Dermis blood vessel endothelial cell (primary cell): ENCODE data around the gene PGA5. TPM values are rescaled to one million over a fixed set of nuclear protein-coding genes. Genes with fewer than 3 reads are reported as not detected.
A peak's percentile ranks its signal among the peaks of the same experiment; 100 is the strongest.

Source experiments
- DNase-seq: peaks from one replicate; pipeline ENCODE4 v3.0.0; 2010
- total RNA-seq: library from RNA; depleted of rRNA; stranded (reverse); fragments of >200 nt; gene quantifications from 2 replicates; pipeline ENCODE4 v1.2.3, GENCODE V29; 2014

The PGA5 gene
- total RNA-seq, 1 donor from 2014 or later: not detected

DNA sequence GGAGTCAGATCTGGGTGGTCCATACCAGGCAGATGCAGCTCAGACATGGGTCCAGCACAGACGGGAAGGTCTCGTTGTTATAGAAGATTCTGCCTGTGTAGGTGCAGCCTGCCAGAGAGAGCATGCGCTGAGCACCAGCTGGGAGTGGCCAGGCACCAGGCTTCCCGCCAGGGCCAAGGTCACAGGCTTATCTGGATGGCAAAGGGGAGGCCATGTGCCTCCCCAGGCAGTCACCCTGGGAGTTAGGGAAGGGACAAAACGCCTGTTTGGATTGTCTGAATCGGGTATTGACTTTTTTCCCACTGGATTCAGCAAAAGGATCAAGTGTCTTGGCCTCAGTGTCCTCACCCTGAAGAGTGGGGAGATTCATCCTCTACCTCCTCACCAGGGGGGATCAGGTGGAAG lies 26.5 kb downstream of the PGA5 start:
- no peak for DNase-seq

GRCh38 chr11:61268588-61269250 lies 27.7 kb downstream of the PGA5 start:
- no peak for DNase-seq

GRCh38 chr11:61270354-61271076 lies 29.5 kb downstream of the PGA5 start:
- DNase-seq: peak; percentile 45

GRCh38 chr11:61272731-61273130 lies 31.8 kb downstream of the PGA5 start:
- DNase-seq: no peak

DNA sequence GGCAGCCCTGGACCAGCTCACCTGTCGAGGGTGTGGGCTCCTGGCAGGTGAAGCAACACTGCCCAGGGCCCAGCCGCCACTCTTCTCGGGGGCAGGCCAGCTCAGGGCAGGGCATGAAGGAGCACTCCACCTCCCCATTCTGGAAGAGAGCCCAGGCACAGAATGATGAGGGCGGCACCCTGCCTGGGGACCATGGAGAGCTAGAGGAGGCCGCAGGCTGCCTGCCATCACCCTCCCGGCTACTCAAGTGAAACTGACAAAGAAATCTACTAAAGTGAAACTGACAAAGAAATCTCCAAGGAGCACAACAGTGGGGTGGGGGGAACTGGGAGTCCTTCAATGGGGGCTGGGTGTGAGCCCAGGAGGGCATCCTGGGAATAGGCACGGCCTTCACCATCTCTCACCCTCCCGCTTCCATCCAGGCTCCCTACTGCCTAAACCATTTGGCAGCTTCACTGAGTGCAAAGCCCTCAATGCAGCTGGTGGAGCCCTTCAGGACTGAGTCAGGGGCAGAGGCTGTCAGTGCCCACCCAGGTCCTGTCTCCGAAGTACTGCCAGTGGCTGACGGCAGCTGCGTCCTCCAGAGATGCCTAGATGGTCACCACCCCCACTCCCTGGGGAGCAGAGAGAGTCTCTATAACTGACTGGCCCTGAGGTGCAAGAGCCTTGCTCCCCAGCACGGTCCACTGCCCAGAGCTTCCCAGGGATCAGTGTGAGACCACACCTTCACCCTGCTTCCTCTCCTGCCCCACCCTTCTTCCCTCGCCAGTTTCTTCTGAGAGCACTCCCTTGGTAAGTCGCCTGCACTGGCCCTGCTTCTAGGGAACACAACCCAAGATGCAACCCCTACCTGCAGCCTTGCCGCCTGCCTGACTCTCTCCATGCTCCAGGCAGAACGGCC lies 32.5 kb downstream of the PGA5 start:
- no peak for DNase-seq

DNA sequence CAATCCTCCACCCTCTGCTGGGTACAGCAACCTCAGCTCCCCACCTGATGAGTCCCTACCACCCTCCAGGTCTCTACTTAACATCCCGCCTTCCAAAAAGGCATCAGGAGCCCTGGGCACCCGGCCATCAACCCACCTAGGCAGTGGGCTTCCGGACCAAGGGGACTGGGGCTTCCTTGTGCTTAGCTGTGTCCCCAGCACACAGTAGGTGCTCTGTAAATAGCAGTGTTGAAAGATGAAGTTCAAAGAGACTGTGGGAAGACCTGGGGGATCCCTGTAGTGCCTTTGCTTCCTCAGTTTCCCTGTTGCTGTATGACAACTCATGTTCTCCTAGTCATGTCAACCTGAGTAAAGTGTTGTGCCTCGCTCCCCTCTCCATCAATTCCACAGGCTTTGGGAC lies 33.1 kb downstream of the PGA5 start:
- no peak for DNase-seq

GRCh38 chr11:61275191-61275590 lies 34.2 kb downstream of the PGA5 start:
- no peak for DNase-seq

GRCh38 chr11:61277186-61278000 lies 36.4 kb downstream of the PGA5 start:
- no peak for DNase-seq

GRCh38 chr11:61278001-61278470 lies 37.1 kb downstream of the PGA5 start:
- no peak for DNase-seq

DNA sequence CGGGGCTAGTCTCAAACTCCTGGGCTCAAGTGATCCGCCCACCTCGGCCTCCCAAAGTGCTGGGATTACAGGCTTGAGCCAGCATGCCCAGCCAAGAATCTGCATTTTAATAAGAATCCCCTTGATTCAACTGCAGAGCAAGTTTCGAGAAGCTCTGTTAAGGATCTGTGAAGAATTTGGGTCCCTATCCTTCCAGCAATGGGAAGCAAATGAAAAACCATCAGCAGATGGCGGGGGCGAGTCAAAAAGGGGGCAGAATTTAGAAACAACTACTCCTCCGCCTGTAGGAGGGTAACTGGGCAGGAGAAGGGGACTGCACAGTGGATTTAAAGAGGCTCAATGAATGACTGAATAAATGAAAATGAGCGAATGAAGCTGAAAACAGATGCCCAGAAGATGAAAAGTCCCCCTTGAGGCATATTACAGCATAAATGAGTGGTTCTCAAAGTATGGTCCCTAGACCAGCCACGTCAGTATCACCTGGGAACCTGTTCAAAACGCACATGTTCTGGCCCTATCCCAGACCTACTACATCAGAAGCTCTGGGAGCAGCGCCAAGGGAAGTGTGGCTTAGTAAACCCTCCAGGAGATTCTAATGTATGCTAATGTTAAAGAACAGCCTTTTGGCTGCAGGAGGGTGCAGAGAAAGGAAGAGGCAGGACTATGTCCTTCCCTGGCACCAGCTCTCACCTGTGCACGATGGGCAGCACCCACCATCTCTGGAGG lies 39.1 kb downstream of the PGA5 start:
- no peak for DNase-seq

DNA sequence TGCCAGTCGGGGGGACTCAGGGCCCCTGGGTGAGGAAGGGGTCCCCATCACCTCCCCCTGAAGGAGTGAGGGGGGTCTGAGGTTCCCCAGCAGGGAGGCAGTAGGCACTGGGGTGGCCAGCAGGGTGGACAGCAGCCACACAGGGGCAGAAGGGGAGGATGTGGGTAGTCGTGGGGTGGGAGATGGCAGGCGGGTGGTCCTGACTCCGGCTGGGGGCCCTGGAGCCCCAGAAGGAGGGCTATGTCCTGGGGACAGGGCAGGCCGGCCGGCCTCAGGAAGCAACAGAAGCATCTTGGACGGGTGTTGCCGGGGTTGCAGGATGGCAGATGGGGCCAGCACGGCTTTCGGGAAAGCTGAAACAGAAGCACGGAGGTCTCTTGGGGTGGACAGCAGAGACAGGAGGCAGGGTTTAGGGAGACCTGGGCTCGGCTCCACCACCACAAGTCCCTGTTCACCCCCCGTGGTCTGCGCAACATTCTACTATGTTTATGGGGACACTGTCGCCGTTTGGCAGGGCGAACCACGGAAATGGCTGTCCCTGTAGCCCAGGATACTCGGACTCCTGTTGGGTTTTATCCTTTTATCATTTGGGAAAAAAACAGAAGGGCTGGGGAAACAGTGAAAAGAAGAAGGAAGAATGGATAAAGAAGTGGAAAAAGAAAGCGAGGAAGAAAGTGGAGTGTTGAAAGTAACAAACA lies 40.1 kb downstream of the PGA5 start:
- DNase-seq: no peak

DNA sequence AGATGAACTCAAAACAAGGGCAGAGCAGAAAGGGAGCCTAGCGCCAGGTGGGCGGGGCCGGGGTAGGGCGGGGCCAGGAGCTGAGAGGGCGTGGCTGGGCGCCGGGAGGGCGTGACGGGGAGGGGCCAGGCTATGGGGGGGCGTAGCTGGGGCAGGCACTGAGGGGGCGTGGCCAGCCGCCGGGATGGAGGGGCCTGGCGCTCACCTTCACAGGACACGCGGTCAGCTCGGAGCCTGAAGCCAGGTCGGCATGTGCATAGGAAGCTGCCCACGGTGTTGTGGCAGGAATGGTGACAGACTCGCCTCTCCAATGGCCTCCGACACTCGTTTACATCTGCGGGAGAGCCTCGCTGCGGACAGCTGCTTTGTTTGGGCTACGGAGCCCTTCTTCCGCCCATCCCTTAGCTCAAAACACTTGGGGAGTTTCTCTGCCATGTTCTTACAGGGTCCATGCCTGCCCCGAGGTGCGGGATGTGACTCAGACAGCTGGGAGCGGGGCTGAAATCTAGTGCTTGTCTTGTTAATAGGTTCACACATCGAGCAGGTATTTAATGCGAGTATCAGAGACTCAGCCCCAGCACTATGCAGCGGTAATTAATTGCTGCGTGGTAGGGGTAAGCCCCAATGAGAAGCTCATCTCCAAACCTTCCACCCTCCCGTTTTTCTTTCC lies 40.7 kb downstream of the PGA5 start:
- peak; percentile 77 for DNase-seq

GRCh38 chr11:61283613-61284012 lies 42.6 kb downstream of the PGA5 start:
- DNase-seq: no peak

- no peak for DNase-seq
These were observed 46.5 kb downstream of the PGA5 start for GRCh38 chr11:61287338-61287977.

- DNase-seq: no peak
These were observed 50.1 kb downstream of the PGA5 start for GRCh38 chr11:61290905-61291690.

GRCh38 chr11:61292356-61292755 lies 51.4 kb downstream of the PGA5 start:
- DNase-seq: no peak

DNA sequence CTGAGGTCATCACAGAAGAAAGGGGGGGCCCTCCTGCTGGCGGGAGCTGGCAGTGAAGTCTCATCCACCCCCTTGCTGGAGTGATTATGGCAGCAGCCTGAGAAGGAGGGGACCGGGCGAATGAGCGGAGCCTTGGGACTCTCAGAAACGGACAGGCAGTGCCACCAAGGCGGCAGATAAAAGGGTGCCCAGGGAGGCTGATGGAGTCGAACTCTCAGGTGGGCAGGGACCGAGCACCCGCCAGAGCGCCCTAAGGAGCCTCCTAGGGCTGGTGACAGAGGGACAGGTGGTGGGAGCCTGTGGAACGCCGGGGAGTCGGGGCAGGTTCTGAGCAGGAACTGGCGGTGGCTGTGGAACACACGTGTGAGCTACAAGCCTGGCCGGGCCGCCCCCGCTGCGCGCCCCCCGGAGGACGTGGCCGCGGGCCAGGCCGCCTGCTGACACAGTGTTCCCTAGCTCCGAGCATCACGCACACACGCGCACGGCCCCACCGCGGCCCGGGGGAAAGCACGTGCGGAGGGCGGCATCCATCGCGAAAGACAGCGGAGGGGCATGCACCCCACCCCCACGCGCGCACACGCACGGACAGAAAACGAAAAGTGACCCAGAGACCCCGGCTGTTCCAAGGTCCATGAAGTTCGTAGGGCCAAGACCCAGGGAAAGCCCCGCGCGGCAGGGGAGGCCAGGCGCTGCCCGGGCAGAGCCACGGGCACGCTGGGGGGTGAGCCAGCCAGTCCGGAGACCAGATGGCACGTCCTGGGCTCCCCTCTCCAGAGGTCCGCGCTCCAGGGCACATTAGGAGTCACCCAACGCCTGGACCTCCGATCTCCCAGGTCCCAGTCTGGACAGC lies 53.1 kb downstream of the PGA5 start:
- DNase-seq: peak; percentile 68
